BE2C (cell line): ENCODE data around the gene THRA.

Source experiments
- DNase-seq: peaks from one replicate; pipeline ENCODE4 v3.0.0-alpha.2; 2020
- H3K27me3 ChIP-seq: fragments of 250-450 bp; sonication (Bioruptor Pico); 2 replicates; pipeline ENCODE4 v1.5.1; 2020; ENCODE audit warnings: mild to moderate bottlenecking
- H3K36me3 ChIP-seq: fragments of 250-450 bp; sonication (Bioruptor Pico); 2 replicates; pipeline ENCODE4 v1.5.1; 2020; ENCODE audit warnings: mild to moderate bottlenecking
- H3K4me1 ChIP-seq: fragments of 250-450 bp; sonication (Bioruptor Pico); 2 replicates; pipeline ENCODE4 v1.5.1; 2020
- H3K4me3 ChIP-seq: 2 replicates; pipeline ENCODE4 v1.5.1; 2011; ENCODE audit warnings: low read depth, low read length
- H3K9me3 ChIP-seq: fragments of 250-450 bp; sonication (Bioruptor Pico); 2 replicates; pipeline ENCODE4 v1.5.1; 2020
- CTCF ChIP-seq: IDR thresholded peaks from 2 replicates; pipeline ENCODE4 v1.5.1; 2012; ENCODE audit warnings: mild to moderate bottlenecking, low read depth, low read length

THRA gene

GRCh38 chr17:40089077-40089895 is 26.5 kb downstream of the THRA start:
- Histone ChIP-seq H3K36me3 (peaks cover 57% of the 10 kb centered on the region), H3K9me3 (no peaks in the 10 kb centered on the region), H3K4me3 (no peak overlapping the region), H3K4me1 (peaks cover 6% of the 10 kb centered on the region; the same call in 1 of the 2 replicates), H3K27me3 (no peaks in the 10 kb centered on the region)
- DNase-seq: no peak
- TF ChIP-seq CTCF: no peak

GRCh38 chr17:40090237-40091119 is 27.7 kb downstream of the THRA start:
- Histone ChIP-seq H3K36me3 (peaks cover 58% of the 10 kb centered on the region), H3K9me3 (no peaks in the 10 kb centered on the region), H3K4me3 (no peak overlapping the region), H3K27me3 (no peaks in the 10 kb centered on the region), H3K4me1 (peaks cover 6% of the 10 kb centered on the region; the same call in 1 of the 2 replicates)
- TF ChIP-seq CTCF: no peak
- DNase-seq: peak; percentile 24

GRCh38 chr17:40091691-40092397 is 29.1 kb downstream of the THRA start:
- H3K4me1 ChIP-seq: peaks cover 6% of the 10 kb centered on the region; the same call in 1 of the 2 replicates
- H3K27me3 ChIP-seq: no peaks in the 10 kb centered on the region
- no peak for TF ChIP-seq CTCF
- peaks cover 56% of the 10 kb centered on the region for H3K36me3 ChIP-seq
- DNase-seq: peak; percentile 23
- no peaks in the 10 kb centered on the region for H3K9me3 ChIP-seq
- H3K4me3 ChIP-seq: no peak overlapping the region

GRCh38 chr17:40092581-40092980 is 29.8 kb downstream of the THRA start:
- Histone ChIP-seq H3K4me3 (no peak overlapping the region), H3K9me3 (no peaks in the 10 kb centered on the region), H3K27me3 (no peaks in the 10 kb centered on the region), H3K4me1 (peaks cover 6% of the 10 kb centered on the region; the same call in 1 of the 2 replicates), H3K36me3 (peaks cover 52% of the 10 kb centered on the region)
- no peak for DNase-seq
- no peak for TF ChIP-seq CTCF

- no peak overlapping the region for H3K4me3 ChIP-seq
- no peaks in the 10 kb centered on the region for H3K9me3 ChIP-seq
- peaks cover 6% of the 10 kb centered on the region; the same call in 1 of the 2 replicates for H3K4me1 ChIP-seq
- no peak for TF ChIP-seq CTCF
- no peaks in the 10 kb centered on the region for H3K27me3 ChIP-seq
- H3K36me3 ChIP-seq: peaks cover 52% of the 10 kb centered on the region
- no peak for DNase-seq
Observed at GRCh38 chr17:40093005-40093579, 30.3 kb downstream of the THRA start.
